ENCODE data around the gene ZMYM4. TPM values are rescaled to one million over a fixed set of nuclear protein-coding genes. Genes with fewer than 3 reads are reported as not detected.

The ZMYM4 gene
- total RNA-seq, 1 experiment from 2014 or later: 66.0 TPM

GRCh38 chr1:35361638-35362037 lies 93.1 kb downstream of the ZMYM4 start:
- Mint-ChIP-seq H3K27me3 (ENCODE audit: low read depth) (no peaks in the 10 kb centered on the region), H3K4me1 (peaks cover 4 to 9% of the 10 kb centered on the region in 2 experiments), H3K9me3 (no peaks in the 10 kb centered on the region), H3K27ac (peak overlapping the region in 2 of 3 experiments; percentile 12 to 55; a peak in 3 of 7 replicates), H3K4me3 (no peak overlapping the region), H3K36me3 (ENCODE audit: insufficient read depth in 1 of 3, low read depth in 3 of 3) (peaks cover 8 to 21% (median 11%) of the 10 kb centered on the region in 3 experiments; a peak in 6 of 7 replicates)
- no peak overlapping the region for H2BK120ac ChIP-seq (ENCODE audit: low read depth, low read length, poor library complexity, severe bottlenecking)
- H3K23me2 ChIP-seq (ENCODE audit: insufficient read length, low read depth, low read length, poor library complexity, severe bottlenecking): no peaks in the 10 kb centered on the region
- H3K23ac ChIP-seq (ENCODE audit: insufficient read length, low read depth, low read length): no peak overlapping the region
- DNase-seq: no peak
- no peak overlapping the region for H3K14ac ChIP-seq (ENCODE audit: insufficient read depth, low read length)
- H3K4me1 ChIP-seq (ENCODE audit: insufficient read depth, low read length): peaks cover 3% of the 10 kb centered on the region; the same call in 1 of the 2 replicates
- H2AK5ac ChIP-seq (ENCODE audit: insufficient read length, low read length): no peak overlapping the region
- H3K56ac ChIP-seq (ENCODE audit: insufficient read length, low read depth, low read length): no peak overlapping the region
- no peak overlapping the region for H3T11ph ChIP-seq (ENCODE audit: low read length)
- no peak overlapping the region for H3K27ac ChIP-seq (ENCODE audit: insufficient read length, low read depth, low read length)
- no peak overlapping the region for H3K4ac ChIP-seq (ENCODE audit: low read depth, low read length)
- TF ChIP-seq CTCF (conservative IDR thresholded peaks at IDR 0.05): no peak
- no peak overlapping the region for H2BK12ac ChIP-seq (ENCODE audit: insufficient read length, low read depth, low read length)
- H2AFZ ChIP-seq (ENCODE audit: low read length): no peak overlapping the region
- peaks cover 2% of the 10 kb centered on the region; the same call in 1 of the 2 replicates for H3K79me2 ChIP-seq (ENCODE audit: insufficient read depth, low read length)
- H3K18ac ChIP-seq (ENCODE audit: insufficient read length, low read depth, low read length): no peak overlapping the region
- H3K9me3 ChIP-seq (ENCODE audit: control insufficient read depth, low read depth, low read length): no peaks in the 10 kb centered on the region
- H4K8ac ChIP-seq (replicated peaks; ENCODE audit: insufficient read length, low read depth, low read length): no peak overlapping the region
- WGBS (ENCODE audit: extremely low coverage, insufficient read length, low lambda C conversion rate): no CpG with 5 or more reads among the region's 3 CpGs
- H2BK5ac ChIP-seq (ENCODE audit: insufficient read length, low read length): no peak overlapping the region
- H4K91ac ChIP-seq (ENCODE audit: insufficient read length, low read depth, low read length): no peak overlapping the region
- no peak overlapping the region for H2BK15ac ChIP-seq (ENCODE audit: low read depth, low read length)
- H4K20me1 ChIP-seq (ENCODE audit: control insufficient read depth, insufficient read depth, insufficient read length): no peaks in the 10 kb centered on the region
- no peak overlapping the region for H3K4me2 ChIP-seq (ENCODE audit: insufficient read depth, insufficient read length, low read length)
- H2BK20ac ChIP-seq (ENCODE audit: low read depth, low read length, poor library complexity, severe bottlenecking): no peak overlapping the region
- no peaks in the 10 kb centered on the region for H3K27me3 ChIP-seq (ENCODE audit: insufficient read depth, low read length)
- H4K5ac ChIP-seq (ENCODE audit: insufficient read length, low read depth, low read length): no peak overlapping the region
- H3K9ac ChIP-seq (ENCODE audit: extremely low read depth, insufficient read length, low read length): no peak overlapping the region
- H3K79me1 ChIP-seq (ENCODE audit: insufficient read depth, low read depth, low read length, poor library complexity, severe bottlenecking): no peaks in the 10 kb centered on the region

Measured in H9 (cell line).